HEK293 (cell line): ENCODE data around the gene FBLN5.
A peak's percentile ranks its signal among the peaks of the same experiment; 100 is the strongest.

Experiments used
- CTCF ChIA-PET: fragments of 350-600 bp; formaldehyde crosslinking; extraction: SDS; loops from one replicate; lab custom pipeline; 2021; ENCODE audit warnings: antibody characterized with exemption; lab: Yijun Ruan, JAX
- POLR2A ChIA-PET: fragments of 300-600 bp; formaldehyde crosslinking; extraction: SDS; loops from one replicate; lab custom pipeline; 2020; ENCODE audit warnings: antibody characterized with exemption, inconsistent platforms; lab: Yijun Ruan, JAX
- H3K27ac ChIP-seq: fragments of 200-500 bp; sonication (Bioruptor generic); 2 replicates; pipeline ENCODE4 v1.5.1; 2014; ENCODE audit warnings: low read depth, low read length, control low read depth, inconsistent platforms; ENCODE audit errors: extremely low read depth
- H3K36me3 ChIP-seq, 2 experiments: fragments of 200-500 bp in 1 of 2; sonication (Bioruptor generic) in 1 of 2; 1 replicate in 1 of 2; 2 replicates in 1 of 2; pipeline ENCODE4 v1.5.1; 2014 to 2017; ENCODE audit warnings: inconsistent platforms in 2 of 2, low read length in 2 of 2; ENCODE audit not compliant: control insufficient read depth in 2 of 2, insufficient read depth in 1 of 2
- H3K4me1 ChIP-seq: fragments of 200-500 bp; sonication (Bioruptor generic); 2 replicates; pipeline ENCODE4 v1.5.1; 2014; ENCODE audit warnings: mild to moderate bottlenecking, low read length, inconsistent platforms; ENCODE audit not compliant: control insufficient read depth, insufficient read depth
- H3K4me3 ChIP-seq: 2 replicates; pipeline ENCODE4 v1.5.1; 2011; ENCODE audit warnings: low read depth, mild to moderate bottlenecking, control low read depth, low read length, moderate library complexity
- H3K9me3 ChIP-seq: fragments of 200-500 bp; sonication (Bioruptor generic); 2 replicates; pipeline ENCODE4 v1.5.1; 2014; ENCODE audit warnings: low read depth, low read length, inconsistent platforms; ENCODE audit not compliant: control insufficient read depth, insufficient read depth
- BCL11A ChIP-seq: fragments of 450-650 bp; formaldehyde crosslinking; IDR thresholded peaks from 2 replicates; pipeline ENCODE4 v1.5.1; 2016; ENCODE audit warnings: low read depth, missing biosample characterization, missing genetic modification characterization
- KLF16 ChIP-seq: fragments of 450-650 bp; formaldehyde crosslinking; IDR thresholded peaks from 2 replicates; pipeline ENCODE4 v1.5.1; 2017; ENCODE audit warnings: missing biosample characterization, missing genetic modification characterization
- MZF1 ChIP-seq: fragments of 450-650 bp; formaldehyde crosslinking; IDR thresholded peaks from 2 replicates; pipeline ENCODE4 v1.5.1; 2017; ENCODE audit warnings: missing biosample characterization, missing genetic modification characterization, borderline replicate concordance
- SCRT1 ChIP-seq: fragments of 450-650 bp; formaldehyde crosslinking; IDR thresholded peaks from 2 replicates; pipeline ENCODE4 v1.5.1; 2016; ENCODE audit warnings: missing biosample characterization, missing genetic modification characterization, borderline replicate concordance
- SP2 ChIP-seq: fragments of 450-650 bp; formaldehyde crosslinking; IDR thresholded peaks from 2 replicates; pipeline ENCODE4 v1.5.1; 2016; ENCODE audit warnings: missing biosample characterization, missing genetic modification characterization
- YY1 ChIP-seq: fragments of 450-650 bp; formaldehyde crosslinking; IDR thresholded peaks from 2 replicates; pipeline ENCODE4 v1.5.1; 2018; ENCODE audit warnings: missing biosample characterization, missing genetic modification characterization
- ZFP37 ChIP-seq: fragments of 450-650 bp; formaldehyde crosslinking; IDR thresholded peaks from 2 replicates; pipeline ENCODE4 v1.5.1; 2016; ENCODE audit warnings: missing biosample characterization, missing genetic modification characterization
- ZNF146 ChIP-seq: fragments of 450-650 bp; formaldehyde crosslinking; IDR thresholded peaks from 2 replicates; pipeline ENCODE4 v1.5.1; 2016; ENCODE audit warnings: missing biosample characterization, missing genetic modification characterization
- ZNF202 ChIP-seq: fragments of 450-650 bp; formaldehyde crosslinking; IDR thresholded peaks from 2 replicates; pipeline ENCODE4 v1.5.1; 2016; ENCODE audit warnings: missing biosample characterization, missing genetic modification characterization, borderline replicate concordance
- ZNF211 ChIP-seq: fragments of 450-650 bp; formaldehyde crosslinking; IDR thresholded peaks from 2 replicates; pipeline ENCODE4 v1.5.1; 2016; ENCODE audit warnings: low read depth, missing biosample characterization, missing genetic modification characterization
- ZNF324 ChIP-seq: fragments of 450-650 bp; formaldehyde crosslinking; IDR thresholded peaks from 2 replicates; pipeline ENCODE4 v1.5.1; 2016; ENCODE audit warnings: missing biosample characterization, missing genetic modification characterization
- ZNF366 ChIP-seq: fragments of 450-650 bp; formaldehyde crosslinking; conservative IDR thresholded peaks from 2 replicates; pipeline ENCODE4 v1.5.1; 2016; ENCODE audit warnings: missing biosample characterization, missing genetic modification characterization
- ZNF426 ChIP-seq: fragments of 450-650 bp; formaldehyde crosslinking; IDR thresholded peaks from 2 replicates; pipeline ENCODE4 v1.5.1; 2017; ENCODE audit warnings: missing biosample characterization, missing genetic modification characterization, mild to moderate bottlenecking, inconsistent platforms, moderate library complexity
- ZNF510 ChIP-seq: fragments of 450-650 bp; formaldehyde crosslinking; IDR thresholded peaks from 2 replicates; pipeline ENCODE4 v1.5.1; 2018; ENCODE audit warnings: mild to moderate bottlenecking, missing genetic modification characterization, missing biosample characterization; ENCODE audit not compliant: insufficient replicate concordance
- ZNF624 ChIP-seq: fragments of 450-650 bp; formaldehyde crosslinking; IDR thresholded peaks from 2 replicates; pipeline ENCODE4 v1.5.1; 2017; ENCODE audit warnings: missing biosample characterization, missing genetic modification characterization
- ZNF626 ChIP-seq: fragments of 450-650 bp; sonication (Bioruptor Pico); formaldehyde crosslinking; IDR thresholded peaks from 2 replicates; pipeline ENCODE4 v1.5.1; 2018; ENCODE audit warnings: missing biosample characterization, missing genetic modification characterization, inconsistent platforms
- ZNF654 ChIP-seq: fragments of 450-650 bp; formaldehyde crosslinking; IDR thresholded peaks from 2 replicates; pipeline ENCODE4 v1.5.1; 2016; ENCODE audit warnings: low read depth, missing biosample characterization, missing genetic modification characterization
- ZNF660 ChIP-seq: fragments of 450-650 bp; IDR thresholded peaks from 2 replicates; pipeline ENCODE4 v1.5.1; 2018; ENCODE audit warnings: missing biosample characterization, mild to moderate bottlenecking, missing genetic modification characterization
- ZSCAN23 ChIP-seq: fragments of 450-650 bp; formaldehyde crosslinking; IDR thresholded peaks from 2 replicates; pipeline ENCODE4 v1.5.1; 2016; ENCODE audit warnings: missing biosample characterization, missing genetic modification characterization
- ZSCAN30 ChIP-seq: fragments of 450-650 bp; IDR thresholded peaks from 2 replicates; pipeline ENCODE4 v1.5.1; 2018; ENCODE audit warnings: missing biosample characterization, mild to moderate bottlenecking, missing genetic modification characterization, moderate library complexity
- ZXDB ChIP-seq: fragments of 450-650 bp; formaldehyde crosslinking; IDR thresholded peaks from 2 replicates; pipeline ENCODE4 v1.5.1; 2016; ENCODE audit warnings: missing biosample characterization, missing genetic modification characterization
- TF ChIP-seq, protein P1 (sequence below): fragments of 450-650 bp; formaldehyde crosslinking; IDR thresholded peaks from 2 replicates; pipeline ENCODE4 v1.5.1; 2017; ENCODE audit warnings: missing biosample characterization, missing genetic modification characterization
- TF ChIP-seq, protein P2 (sequence below): fragments of 450-650 bp; formaldehyde crosslinking; IDR thresholded peaks from 2 replicates; pipeline ENCODE4 v1.5.1; 2017; ENCODE audit warnings: missing biosample characterization, missing genetic modification characterization
- TF ChIP-seq, protein P3 (sequence below): fragments of 450-650 bp; IDR thresholded peaks from 2 replicates; pipeline ENCODE4 v1.5.1; 2018; ENCODE audit warnings: missing biosample characterization, mild to moderate bottlenecking, missing genetic modification characterization
- TF ChIP-seq, protein P4 (sequence below): fragments of 450-650 bp; formaldehyde crosslinking; IDR thresholded peaks from 2 replicates; pipeline ENCODE4 v1.5.1; 2016; ENCODE audit warnings: missing biosample characterization, missing genetic modification characterization, borderline replicate concordance
- TF ChIP-seq, protein P5 (sequence below): IDR thresholded peaks from 2 replicates; pipeline ENCODE4 v1.6.1; 2011; ENCODE audit warnings: mild to moderate bottlenecking, low read depth, low read length, borderline replicate concordance

FBLN5 gene

DNA sequence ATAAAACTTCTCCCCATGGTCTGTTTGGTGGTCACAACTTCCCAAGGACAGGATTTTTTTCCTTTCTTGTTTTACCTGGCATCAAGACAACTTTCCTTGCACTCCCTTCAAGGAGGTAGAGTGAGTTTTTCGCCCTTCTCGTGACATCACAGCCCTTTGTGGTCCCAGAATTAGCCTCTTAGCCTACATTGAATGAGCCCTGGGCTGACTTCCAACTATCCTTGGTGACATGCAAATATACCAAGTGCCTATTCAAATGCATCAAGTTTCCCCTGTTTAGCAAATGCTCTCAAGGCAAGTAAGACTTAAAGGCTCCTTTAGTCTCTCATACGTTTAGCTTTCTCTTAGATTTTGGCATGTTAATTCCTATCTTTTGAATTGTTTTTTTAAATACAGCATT, 116.7 kb downstream of the FBLN5 start:
- H3K27ac ChIP-seq, result peak overlapping the region; percentile 11; the same call in 1 of the 2 replicates
- CTCF ChIA-PET, result interaction anchor here (1.4 kb wide), 1 partner anchor 10 kb away, joined by 5 read pairs; no protein-coding TSS in a partner anchor
- H3K36me3 ChIP-seq, result no peaks in the 10 kb centered on the region
- POLR2A ChIA-PET, result no interaction called here
- H3K4me3 ChIP-seq, result no peak overlapping the region
- no peaks in the 10 kb centered on the region; the same call in 1 of the 2 replicates for H3K9me3 ChIP-seq
- peaks cover 16% of the 10 kb centered on the region for H3K4me1 ChIP-seq
- TF ChIP-seq ZNF660 (no peak), ZNF202 (tag by site-specific recombination) (no peak), ZNF146 (no peak), ZNF426 (tag by site-specific recombination) (no peak), ZSCAN30 (tag by site-specific recombination) (0 out of 2 replicates have a peak, but pooled peaks have one; percentile 17), SCRT1 (tag by site-specific recombination) (no peak), ZXDB (tag by site-specific recombination) (no peak), ZNF211 (tag by site-specific recombination) (no peak), ZNF366 (peak; percentile 18; the same call in 1 of the 2 replicates), ZFP37 (no peak), MZF1 (tag by site-specific recombination) (no peak), ZNF654 (no peak), SP2 (tag by site-specific recombination) (no peak), ZNF626 (tag by site-specific recombination) (no peak), ZNF624 (tag by site-specific recombination) (no peak), YY1 (no peak), KLF16 (no peak), ZNF510 (tag by site-specific recombination) (no peak), BCL11A (tag by site-specific recombination) (no peak), ZSCAN23 (tag by site-specific recombination) (no peak), ZNF324 (tag by site-specific recombination) (no peak)
- TF ChIP-seq, protein P1, sequence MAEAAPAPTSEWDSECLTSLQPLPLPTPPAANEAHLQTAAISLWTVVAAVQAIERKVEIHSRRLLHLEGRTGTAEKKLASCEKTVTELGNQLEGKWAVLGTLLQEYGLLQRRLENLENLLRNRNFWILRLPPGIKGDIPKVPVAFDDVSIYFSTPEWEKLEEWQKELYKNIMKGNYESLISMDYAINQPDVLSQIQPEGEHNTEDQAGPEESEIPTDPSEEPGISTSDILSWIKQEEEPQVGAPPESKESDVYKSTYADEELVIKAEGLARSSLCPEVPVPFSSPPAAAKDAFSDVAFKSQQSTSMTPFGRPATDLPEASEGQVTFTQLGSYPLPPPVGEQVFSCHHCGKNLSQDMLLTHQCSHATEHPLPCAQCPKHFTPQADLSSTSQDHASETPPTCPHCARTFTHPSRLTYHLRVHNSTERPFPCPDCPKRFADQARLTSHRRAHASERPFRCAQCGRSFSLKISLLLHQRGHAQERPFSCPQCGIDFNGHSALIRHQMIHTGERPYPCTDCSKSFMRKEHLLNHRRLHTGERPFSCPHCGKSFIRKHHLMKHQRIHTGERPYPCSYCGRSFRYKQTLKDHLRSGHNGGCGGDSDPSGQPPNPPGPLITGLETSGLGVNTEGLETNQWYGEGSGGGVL (tag by site-specific recombination), result no peak
- TF ChIP-seq, protein P2, sequence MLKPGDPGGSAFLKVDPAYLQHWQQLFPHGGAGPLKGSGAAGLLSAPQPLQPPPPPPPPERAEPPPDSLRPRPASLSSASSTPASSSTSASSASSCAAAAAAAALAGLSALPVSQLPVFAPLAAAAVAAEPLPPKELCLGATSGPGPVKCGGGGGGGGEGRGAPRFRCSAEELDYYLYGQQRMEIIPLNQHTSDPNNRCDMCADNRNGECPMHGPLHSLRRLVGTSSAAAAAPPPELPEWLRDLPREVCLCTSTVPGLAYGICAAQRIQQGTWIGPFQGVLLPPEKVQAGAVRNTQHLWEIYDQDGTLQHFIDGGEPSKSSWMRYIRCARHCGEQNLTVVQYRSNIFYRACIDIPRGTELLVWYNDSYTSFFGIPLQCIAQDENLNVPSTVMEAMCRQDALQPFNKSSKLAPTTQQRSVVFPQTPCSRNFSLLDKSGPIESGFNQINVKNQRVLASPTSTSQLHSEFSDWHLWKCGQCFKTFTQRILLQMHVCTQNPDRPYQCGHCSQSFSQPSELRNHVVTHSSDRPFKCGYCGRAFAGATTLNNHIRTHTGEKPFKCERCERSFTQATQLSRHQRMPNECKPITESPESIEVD (tag by site-specific recombination), result peak; percentile 95
- TF ChIP-seq, protein P3, sequence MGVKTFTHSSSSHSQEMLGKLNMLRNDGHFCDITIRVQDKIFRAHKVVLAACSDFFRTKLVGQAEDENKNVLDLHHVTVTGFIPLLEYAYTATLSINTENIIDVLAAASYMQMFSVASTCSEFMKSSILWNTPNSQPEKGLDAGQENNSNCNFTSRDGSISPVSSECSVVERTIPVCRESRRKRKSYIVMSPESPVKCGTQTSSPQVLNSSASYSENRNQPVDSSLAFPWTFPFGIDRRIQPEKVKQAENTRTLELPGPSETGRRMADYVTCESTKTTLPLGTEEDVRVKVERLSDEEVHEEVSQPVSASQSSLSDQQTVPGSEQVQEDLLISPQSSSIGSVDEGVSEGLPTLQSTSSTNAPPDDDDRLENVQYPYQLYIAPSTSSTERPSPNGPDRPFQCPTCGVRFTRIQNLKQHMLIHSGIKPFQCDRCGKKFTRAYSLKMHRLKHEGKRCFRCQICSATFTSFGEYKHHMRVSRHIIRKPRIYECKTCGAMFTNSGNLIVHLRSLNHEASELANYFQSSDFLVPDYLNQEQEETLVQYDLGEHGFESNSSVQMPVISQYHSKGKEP (tag by site-specific recombination), result peak; percentile 76
- TF ChIP-seq, protein P4, sequence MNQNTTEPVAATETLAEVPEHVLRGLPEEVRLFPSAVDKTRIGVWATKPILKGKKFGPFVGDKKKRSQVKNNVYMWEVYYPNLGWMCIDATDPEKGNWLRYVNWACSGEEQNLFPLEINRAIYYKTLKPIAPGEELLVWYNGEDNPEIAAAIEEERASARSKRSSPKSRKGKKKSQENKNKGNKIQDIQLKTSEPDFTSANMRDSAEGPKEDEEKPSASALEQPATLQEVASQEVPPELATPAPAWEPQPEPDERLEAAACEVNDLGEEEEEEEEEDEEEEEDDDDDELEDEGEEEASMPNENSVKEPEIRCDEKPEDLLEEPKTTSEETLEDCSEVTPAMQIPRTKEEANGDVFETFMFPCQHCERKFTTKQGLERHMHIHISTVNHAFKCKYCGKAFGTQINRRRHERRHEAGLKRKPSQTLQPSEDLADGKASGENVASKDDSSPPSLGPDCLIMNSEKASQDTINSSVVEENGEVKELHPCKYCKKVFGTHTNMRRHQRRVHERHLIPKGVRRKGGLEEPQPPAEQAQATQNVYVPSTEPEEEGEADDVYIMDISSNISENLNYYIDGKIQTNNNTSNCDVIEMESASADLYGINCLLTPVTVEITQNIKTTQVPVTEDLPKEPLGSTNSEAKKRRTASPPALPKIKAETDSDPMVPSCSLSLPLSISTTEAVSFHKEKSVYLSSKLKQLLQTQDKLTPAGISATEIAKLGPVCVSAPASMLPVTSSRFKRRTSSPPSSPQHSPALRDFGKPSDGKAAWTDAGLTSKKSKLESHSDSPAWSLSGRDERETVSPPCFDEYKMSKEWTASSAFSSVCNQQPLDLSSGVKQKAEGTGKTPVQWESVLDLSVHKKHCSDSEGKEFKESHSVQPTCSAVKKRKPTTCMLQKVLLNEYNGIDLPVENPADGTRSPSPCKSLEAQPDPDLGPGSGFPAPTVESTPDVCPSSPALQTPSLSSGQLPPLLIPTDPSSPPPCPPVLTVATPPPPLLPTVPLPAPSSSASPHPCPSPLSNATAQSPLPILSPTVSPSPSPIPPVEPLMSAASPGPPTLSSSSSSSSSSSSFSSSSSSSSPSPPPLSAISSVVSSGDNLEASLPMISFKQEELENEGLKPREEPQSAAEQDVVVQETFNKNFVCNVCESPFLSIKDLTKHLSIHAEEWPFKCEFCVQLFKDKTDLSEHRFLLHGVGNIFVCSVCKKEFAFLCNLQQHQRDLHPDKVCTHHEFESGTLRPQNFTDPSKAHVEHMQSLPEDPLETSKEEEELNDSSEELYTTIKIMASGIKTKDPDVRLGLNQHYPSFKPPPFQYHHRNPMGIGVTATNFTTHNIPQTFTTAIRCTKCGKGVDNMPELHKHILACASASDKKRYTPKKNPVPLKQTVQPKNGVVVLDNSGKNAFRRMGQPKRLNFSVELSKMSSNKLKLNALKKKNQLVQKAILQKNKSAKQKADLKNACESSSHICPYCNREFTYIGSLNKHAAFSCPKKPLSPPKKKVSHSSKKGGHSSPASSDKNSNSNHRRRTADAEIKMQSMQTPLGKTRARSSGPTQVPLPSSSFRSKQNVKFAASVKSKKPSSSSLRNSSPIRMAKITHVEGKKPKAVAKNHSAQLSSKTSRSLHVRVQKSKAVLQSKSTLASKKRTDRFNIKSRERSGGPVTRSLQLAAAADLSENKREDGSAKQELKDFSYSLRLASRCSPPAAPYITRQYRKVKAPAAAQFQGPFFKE (tag by site-specific recombination), result no peak
- TF ChIP-seq, protein P5, sequence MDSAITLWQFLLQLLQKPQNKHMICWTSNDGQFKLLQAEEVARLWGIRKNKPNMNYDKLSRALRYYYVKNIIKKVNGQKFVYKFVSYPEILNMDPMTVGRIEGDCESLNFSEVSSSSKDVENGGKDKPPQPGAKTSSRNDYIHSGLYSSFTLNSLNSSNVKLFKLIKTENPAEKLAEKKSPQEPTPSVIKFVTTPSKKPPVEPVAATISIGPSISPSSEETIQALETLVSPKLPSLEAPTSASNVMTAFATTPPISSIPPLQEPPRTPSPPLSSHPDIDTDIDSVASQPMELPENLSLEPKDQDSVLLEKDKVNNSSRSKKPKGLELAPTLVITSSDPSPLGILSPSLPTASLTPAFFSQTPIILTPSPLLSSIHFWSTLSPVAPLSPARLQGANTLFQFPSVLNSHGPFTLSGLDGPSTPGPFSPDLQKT, result no peak
